Hindlimb muscle (tissue), 1 donor: ENCODE results near the gene ARHGAP19. TPM values are rescaled to one million over a fixed set of nuclear protein-coding genes. Genes with fewer than 3 reads are reported as not detected.

ENCODE experiments used
- DNase-seq: peaks from one replicate; pipeline ENCODE4 v3.0.0-alpha.2; 2013
- polyA plus RNA-seq: library from polyadenylated mRNA; unstranded; fragments of 120-200 nt; gene quantifications from one replicate; pipeline ENCODE4 v1.2.1, GENCODE V29; 2013; ENCODE audit not compliant: insufficient read length

The ARHGAP19 gene
- polyA plus RNA-seq, result 11.5 TPM

- DNase-seq, result peak; percentile 97
Observed at GRCh38 chr10:97292097-97292861, at the start of gene ARHGAP19. TSS of gene ARHGAP19 (minus strand) at chr10:97292637. CDS start at chr10:97292627, 10 bp downstream.

DNA sequence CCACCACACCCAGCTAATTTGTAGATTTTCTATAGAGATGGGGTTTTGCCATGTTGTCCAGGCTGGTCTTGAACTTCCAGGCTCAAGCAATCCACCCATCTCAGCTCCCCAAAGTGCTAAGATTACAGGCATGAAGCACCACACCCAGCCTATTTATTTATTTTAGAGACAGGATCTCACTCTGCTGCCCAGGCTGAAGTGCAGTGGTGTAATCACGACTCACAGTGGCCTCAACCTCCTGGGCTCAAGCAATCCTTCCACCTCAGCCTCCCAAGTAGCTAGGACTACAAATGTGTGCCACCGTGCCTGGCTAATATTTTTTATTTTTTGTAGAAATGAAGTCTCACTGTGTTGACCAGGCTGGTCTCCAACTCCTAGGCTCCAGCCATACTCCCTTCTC, 49.0 kb upstream of the ARHGAP19 start:
- DNase-seq, result no peak

GRCh38 chr10:97338041-97338440, 45.6 kb upstream of the ARHGAP19 start:
- DNase-seq, result no peak

- no peak for DNase-seq
Observed at GRCh38 chr10:97336942-97337831, 44.8 kb upstream of the ARHGAP19 start.

GRCh38 chr10:97336446-97336845, 44.0 kb upstream of the ARHGAP19 start:
- no peak for DNase-seq

- no peak for DNase-seq
Observed at GRCh38 chr10:97336006-97336405, 43.6 kb upstream of the ARHGAP19 start.

- DNase-seq, result no peak
Observed at GRCh38 chr10:97335188-97335619, 42.8 kb upstream of the ARHGAP19 start.

GRCh38 chr10:97334370-97335175, 42.1 kb upstream of the ARHGAP19 start, which contains the start of gene FRAT2:
TSS of gene FRAT2 (minus strand) at chr10:97334729. CDS start at chr10:97334572, 157 bp downstream.
- DNase-seq, result peak; percentile 96

- no peak for DNase-seq
Observed at GRCh38 chr10:97333601-97334369, 41.3 kb upstream of the ARHGAP19 start.

GRCh38 chr10:97333351-97333600, 40.8 kb upstream of the ARHGAP19 start:
- no peak for DNase-seq

DNA sequence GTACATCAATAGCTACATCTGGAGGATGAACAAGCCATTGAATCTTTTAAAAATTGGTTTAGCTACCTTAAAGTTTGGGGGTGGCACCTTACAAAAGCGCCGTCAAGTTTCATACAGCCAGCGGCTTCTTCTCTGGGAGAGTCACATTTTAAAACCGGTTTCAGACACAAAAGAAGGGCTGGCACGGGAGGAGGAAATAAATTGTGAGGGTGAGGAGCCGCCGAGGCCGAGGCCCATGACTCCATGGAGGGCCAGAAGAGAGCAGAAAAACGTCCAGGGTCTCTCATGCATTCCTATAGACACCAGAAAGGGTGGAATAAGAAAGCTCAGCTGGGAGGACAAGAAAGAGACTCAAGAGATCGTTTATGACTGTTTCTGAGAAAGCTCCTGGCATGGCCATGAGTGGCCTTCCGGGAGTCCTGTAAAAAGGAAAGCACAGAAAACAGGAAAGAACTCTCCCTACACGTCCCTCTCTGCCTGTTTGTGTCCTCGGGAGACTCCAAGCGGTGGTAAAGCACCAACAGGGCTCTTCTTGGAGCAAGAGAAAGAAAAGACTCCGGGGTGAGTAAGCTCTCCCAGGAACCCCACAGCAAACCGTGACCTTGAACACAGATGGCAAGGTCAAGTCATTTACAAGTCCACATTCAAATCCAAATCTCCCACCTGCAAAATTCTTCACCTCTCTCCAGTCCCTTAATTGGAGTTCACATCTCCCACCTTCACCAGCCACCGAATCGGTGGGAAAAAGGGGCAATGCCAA, 40.3 kb upstream of the ARHGAP19 start:
- no peak for DNase-seq

DNA sequence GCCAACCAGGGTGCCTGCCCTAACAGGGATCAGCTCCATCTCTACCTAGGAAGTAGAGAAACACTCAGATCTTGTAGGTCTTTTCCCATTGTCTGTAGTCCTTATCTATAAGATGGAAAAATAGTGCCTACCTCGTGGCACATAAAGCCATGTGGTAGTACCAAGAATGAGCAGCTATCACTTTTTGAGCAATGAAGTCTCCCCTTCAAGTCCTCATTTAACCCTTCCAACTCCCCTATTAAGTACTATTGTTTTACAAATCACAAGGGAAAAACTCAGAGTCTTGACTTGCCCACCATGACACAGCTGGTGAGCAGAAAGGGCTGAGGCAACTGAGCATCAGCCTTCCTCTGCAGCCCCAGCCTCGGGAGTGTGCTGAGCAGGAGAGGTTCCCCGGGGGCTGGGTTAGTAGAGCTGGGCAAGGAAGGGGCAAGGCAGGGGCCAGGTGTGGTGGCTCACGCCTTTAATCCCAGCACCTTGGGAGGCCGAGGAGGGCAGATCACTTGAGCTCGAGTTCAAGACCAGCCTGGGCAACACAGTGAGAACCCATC, 38.8 kb upstream of the ARHGAP19 start:
- no peak for DNase-seq

DNA sequence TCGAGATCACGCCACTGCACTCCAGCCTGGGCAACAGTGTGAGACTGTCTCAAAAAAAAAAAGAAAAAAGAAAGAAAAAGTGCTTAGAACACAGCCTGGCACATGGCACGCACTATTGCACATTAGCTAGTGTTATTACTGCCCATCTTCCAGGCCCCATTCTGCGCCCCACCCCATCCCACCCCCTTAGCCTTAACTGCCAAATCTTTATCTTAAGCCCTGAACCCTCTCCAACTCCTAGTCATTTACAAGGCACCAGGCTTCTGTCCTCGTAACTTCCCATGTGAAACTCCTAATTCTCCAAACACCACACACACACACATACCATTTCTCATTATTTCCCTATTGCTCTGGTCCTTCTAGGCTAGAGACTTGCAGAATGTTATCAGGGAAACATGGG, 37.3 kb upstream of the ARHGAP19 start:
- no peak for DNase-seq

GRCh38 chr10:97328646-97329453, 36.4 kb upstream of the ARHGAP19 start:
- no peak for DNase-seq

DNA sequence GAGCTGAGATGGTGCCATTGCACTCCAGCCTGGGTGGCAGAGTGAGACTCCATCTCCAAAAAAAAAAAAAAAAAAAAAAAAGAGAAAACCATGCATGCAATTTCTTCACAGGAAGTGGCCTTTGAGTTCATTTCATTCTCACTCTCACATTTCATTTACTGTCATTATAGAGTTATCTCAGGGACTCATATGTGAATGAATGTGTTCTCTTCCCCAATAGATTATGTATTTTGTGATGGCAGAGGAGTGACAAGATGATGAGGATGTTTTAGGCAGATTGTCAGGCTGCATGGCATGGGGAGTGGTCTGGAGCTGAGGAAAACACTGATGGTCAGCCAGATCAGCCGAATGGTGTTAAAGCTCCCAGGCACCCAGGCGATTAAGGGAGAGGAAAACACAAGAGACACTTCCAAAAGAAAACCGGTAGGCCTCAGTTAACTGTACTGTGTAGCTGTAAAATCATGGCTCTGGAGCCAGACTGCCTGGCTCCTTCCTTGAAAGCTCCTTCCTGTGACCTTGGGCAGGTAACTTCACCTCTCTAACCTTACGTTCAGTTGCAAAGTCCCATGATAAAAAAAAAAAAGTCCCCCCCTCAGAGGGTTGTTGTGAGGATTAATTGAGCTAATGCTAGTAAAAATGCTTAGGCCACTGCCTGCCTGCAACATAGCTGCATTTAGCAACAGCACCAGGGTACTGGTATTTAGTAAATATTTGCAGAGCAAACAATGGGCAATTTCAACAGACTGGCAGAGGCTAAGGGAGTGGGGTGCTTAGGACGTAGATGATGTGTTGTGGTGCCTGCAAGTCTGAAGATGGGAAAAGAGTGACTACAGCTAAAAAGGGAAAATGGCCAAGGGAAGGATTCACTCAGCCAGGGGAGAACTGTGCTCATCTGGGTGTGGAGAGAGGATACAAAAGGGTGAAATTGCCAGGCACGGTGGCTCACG, 35.2 kb upstream of the ARHGAP19 start:
- no peak for DNase-seq

DNA sequence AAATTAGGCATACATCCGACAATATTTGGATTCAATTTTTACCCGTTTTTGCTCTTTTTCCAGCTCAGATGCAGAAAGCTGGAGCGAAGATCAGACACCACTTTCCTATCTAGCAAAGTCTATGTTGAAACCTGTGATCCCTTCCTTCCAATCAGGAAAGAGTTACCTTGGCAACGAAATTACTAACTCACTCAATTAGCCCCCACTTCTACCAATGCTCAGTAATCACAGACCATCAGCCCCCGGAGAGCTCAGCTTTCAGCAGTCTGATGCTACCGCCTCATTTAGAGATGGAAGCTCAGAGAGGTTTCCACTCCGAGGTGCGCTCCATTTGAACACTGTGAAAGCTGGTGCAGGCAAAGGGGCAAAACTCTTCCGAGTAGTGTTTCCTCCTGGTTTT, 33.3 kb upstream of the ARHGAP19 start:
- no peak for DNase-seq

DNA sequence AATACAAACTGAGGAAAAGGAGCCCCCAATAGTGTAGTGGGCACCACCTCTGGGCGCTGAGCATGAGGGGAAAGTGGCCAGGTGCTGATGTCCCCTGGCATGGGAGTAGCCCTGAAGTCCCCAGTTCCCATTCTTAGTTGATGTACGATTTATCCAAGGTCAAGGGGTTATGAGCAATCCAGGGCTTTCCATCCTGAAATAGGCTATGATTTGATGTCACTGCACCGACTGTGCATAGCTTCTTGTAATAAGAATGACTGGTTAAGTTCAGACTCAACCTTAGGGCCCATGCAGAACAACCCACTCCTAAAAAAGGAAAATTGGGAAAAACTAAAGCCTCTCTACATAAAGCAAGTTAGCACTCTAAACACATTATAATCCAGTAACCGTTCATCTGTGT, 31.1 kb upstream of the ARHGAP19 start:
- DNase-seq, result no peak

DNA sequence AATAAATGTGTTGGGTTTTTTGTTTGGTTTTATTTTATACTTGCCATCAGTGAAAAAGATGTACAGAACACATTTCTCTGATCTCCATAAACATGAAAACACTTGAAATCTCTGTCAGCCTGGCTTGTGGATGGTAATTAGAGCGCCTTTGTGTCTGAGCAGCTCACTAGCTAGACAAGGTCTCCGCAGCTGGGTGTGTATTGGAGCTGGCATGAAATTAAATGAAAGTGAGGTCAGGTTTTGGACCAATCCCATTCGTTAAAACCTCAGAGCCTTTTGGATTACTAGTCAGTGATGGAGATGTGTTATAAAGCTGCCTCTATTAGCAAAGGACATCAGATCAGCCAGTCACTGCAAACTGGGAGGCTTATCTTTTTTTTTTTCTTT, 29.4 kb upstream of the ARHGAP19 start:
- no peak for DNase-seq
